Limb (tissue), 2 donors: ENCODE measurements around the gene TFAM.

Experiments used
- DNase-seq, 2 donors: peaks; one replicate each; pipeline ENCODE4 v3.0.0-alpha.2; 2016; ENCODE audit errors: extremely low spot score in 2 of 2

TFAM gene

DNA sequence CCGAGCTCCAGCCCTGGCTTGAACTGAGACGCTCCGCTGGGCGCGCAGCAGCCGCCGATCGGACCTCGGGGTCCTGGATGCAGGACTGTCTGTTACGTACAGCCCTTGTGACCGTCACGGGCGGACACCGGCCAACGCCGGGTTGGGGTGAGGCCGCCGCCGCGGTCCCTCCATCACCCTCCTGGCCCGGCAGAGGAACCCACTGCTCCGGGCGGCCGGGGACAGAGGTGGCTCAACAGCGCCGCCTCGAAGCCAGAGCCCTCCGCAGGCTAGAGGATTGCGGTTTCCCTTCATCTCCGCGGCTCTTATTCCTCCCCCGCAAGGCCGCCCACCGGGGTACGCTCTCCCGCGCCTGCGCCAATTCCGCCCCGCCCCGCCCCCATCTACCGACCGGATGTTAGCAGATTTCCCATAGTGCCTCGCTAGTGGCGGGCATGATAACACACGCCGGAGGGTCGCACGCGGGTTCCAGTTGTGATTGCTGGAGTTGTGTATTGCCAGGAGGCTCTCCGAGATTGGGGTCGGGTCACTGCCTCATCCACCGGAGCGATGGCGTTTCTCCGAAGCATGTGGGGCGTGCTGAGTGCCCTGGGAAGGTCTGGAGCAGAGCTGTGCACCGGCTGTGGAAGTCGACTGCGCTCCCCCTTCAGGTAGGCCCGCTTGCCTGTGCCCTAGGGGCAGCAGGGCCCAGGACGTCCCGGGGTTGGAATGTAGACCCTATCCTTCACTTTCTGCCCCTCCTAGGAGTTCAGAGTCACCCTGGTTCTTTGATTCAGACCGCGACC is at the start of gene TFAM:
Gene TFAM, plus strand, starts transcription at position 412 of the 785 bp plus-strand sequence. Its CDS starts 138 bp downstream, at position 550.
- peak; percentile 93 to 99 for DNase-seq

DNA sequence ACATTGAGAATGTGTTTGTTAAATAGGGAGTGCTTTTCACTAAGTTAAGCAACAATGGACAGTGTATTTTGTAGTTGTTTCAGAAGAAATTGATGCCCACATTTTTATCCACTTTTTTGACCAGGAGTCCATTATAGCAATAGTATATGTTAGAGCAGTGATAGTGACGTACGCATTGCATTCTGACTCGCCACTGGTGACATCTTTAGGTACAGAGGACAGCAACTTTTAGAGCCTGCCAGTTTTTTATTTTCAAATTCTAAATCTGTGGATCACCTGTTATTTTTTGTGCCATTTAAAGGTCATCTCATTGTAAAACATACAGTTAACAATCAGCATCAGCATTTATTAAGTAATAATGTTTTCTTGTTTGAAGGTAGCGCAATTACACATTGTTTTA is 49.0 kb upstream of the TFAM start:
- no peak for DNase-seq

DNA sequence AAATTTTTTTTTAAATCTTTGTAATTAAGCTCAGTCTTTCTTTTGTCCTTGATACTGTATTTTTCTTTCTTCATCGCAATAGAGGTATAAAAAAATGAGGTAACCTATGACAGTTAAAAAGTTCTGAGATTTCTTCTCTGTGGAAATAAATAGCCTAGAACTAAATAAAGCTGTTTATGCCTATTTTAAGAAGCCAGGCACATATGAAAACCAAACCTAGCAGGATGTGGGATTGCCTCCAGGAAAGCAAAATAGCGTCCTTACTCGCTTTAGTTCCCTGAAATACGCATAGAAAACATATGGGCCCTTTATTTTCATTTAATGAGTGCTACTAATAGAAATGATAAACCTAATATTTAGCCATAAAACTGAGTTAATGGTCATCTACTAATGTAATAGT is 43.8 kb upstream of the TFAM start:
- DNase-seq: no peak

DNA sequence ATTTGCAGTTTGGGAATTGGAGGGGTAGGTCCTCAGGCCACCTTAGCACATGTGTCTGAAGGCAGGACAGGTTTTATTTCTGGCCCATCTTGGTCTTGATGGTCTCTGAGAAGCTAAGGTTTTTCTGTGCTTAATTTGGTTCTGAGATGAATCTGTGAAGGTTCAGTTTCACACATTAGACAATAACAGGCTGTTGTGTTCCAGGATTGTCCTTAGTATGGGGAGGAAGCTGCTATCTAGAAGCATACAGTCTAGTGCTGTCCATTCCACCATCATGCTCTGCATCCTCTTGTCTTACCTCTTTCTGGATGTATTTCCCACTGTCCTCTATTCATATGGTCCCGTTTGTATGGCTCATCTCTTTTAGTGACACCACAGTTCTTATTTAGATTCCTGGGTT is 43.3 kb upstream of the TFAM start:
- no peak for DNase-seq

DNA sequence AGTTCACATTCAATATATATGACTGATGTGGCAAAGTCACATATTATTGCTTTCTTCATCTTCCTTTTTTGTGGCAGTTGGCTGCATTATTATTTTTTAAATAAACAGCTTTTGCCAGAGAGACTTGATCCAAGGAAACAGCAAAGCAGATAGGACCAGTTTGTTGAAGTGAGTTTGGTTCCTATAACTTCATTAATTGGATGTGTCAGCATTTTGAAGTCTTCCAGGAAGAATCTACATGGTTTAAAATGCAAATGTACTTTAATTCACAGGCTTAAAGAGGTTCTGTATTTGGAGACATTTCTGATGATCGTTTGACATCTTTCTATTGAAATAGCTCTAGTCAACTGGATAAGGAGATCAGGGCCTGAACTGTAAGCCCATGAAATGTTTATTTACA is 37.2 kb upstream of the TFAM start:
- DNase-seq: no peak

DNA sequence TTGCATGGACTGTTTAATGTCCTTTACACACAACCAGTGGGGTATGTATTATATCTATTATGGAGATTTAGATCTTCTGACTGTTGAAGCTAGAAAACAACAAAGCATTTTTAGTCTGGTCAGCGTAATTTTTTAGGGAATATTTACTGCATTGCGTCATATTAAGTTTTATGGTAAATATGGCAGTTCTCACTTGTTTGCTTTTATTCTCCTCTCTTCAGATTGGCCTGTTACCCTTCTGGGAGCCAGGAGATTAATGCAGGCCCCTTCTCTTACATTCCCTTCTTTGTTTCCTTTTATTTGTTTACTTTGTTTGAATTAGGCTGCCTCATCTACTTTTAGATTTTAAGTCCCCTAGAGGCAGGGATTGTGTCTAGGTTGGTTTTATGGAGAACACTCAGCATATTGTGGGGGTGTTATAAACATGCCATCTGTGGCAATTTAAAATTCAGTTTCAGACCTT is 36.6 kb upstream of the TFAM start:
- no peak for DNase-seq

DNA sequence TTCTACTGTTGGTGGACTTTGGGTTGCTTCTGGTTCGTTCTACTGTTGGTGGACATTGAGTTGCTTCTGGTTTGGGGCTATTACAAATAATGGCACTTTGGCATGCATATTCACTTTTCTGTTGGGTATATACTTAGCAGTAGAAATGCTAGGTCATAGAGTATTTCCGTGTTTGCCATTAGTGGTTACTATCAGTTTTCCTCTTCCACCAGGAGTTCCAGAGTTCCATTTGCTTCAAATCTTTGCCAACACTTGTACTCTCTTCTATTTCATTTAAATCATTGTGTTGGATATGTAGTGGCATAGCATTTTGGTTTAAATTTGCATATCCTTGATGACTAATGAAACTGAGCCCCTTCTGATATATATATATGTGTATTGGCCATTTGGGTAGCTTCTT is 35.2 kb upstream of the TFAM start:
- no peak for DNase-seq

DNA sequence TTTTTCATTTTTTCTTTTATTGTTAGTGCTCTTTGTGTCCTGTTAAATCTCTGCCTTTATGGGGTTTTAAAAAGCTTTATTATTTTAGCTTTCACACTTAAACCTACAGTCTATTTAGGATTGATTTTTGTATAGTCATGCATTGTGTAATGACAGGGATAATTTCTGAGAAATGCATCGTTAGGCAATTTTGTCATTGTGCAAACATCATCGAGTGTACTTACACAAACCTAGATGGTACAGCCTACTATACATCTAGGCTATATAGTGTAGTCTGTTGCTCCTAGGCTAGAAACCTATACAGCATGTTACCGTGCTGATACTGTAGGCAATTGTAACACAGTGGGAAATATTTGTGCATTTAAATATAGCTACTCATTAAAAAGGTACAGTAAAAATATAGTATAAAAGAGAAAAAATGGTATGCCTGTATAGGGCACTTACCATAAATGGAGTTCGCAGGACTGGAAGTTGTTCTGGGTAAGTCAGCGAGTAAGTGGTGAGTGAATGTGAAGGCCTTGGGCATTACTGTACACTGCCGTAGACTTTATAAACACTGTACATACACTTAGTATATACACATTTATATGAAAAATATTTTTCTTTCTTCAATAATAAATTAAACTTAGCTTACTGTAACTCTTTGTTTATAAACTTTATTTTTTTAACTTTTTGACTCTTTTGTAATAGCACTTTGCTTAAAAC is 34.4 kb upstream of the TFAM start:
- DNase-seq: no peak

DNA sequence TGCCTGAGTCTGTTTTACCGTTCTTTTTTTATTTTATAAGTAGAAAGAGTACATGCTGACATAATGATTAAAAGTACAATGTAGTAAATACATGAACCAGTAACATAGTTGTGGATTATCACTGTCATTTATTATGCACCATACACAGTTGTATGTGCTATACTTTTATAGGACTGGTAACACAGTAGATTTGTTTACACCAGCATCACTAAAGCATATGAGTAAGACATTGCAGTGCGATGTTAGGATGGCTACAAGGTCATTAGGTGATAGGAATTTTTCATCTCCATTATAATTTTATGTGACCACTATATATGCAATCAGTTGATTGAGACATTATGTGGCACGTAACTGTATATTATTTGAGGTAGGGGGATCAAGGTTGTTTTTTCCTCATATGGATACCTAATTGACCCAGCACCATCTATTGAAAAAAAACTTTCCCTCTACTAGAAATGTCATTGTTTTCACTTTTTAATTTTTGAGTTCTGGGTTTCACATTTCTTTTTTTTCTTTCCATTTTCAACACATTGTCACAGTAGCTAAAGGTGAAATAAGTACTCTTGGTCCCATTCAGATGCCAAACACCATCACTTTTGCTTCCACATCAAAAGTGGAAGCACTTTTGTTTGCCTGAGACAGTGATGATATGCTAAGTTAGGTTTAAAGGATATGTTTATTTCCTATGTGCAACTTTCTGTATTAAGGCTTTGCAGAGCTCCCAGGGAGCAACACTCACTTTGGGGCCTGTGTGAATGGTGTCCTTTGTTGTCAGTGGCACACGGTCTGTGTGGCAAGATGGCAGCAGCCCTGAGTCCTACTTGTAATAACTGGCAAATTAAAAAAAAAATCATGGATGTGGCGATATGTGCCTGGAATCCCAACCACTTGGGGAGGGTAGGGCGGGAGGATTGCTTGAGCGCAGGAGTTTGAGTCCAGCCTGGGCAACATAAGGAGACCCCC is 33.3 kb upstream of the TFAM start:
- no peak for DNase-seq

DNA sequence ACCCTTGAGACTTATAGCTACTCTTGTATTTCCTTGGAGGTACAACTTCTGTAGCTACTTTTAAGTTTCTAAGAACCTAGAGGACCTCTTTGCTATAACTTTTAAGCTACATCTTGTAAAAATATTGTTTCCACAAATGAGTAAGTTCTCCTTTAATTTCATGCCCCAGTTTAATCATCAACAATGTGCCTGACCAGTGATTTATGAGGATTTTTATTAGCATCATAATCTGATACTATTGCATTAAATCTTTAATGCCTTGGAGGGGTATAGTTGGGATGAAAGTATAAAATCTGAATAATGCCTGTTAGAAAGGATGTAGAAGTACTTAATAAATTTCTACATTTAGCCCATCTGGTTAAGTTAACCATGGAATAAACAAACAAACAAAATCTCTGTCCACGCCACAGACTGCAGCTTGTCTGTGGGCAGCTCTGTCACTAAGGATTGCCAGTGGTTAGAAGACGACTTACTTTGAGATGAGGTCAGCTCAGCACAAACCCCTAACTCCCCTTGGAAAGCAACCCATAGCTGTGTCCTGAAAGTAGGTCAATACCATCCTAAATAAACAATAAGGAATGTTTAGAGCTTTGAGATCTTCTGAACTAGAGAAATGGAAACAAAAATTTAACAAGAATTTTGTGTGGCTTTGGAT is 32.1 kb upstream of the TFAM start:
- DNase-seq: no peak

DNA sequence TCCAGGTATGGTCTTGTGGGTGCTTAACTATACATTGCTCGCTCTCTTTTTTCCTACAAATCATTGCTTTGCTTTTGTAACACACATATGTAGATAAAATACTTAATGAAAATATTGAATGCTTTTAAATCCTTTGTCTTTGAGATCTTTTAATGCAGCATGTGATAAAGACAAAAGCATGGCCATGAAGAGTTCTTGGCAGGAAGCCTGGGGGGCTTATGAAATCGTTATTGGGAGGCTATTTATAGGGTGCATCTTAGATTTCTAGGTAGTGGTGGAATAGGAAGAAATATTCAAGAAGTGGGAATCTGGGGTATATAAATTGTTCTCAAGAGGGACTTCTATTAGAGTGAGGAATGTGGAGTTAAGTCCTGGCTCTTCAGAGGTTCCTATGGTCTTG is 28.5 kb upstream of the TFAM start:
- DNase-seq: no peak

DNA sequence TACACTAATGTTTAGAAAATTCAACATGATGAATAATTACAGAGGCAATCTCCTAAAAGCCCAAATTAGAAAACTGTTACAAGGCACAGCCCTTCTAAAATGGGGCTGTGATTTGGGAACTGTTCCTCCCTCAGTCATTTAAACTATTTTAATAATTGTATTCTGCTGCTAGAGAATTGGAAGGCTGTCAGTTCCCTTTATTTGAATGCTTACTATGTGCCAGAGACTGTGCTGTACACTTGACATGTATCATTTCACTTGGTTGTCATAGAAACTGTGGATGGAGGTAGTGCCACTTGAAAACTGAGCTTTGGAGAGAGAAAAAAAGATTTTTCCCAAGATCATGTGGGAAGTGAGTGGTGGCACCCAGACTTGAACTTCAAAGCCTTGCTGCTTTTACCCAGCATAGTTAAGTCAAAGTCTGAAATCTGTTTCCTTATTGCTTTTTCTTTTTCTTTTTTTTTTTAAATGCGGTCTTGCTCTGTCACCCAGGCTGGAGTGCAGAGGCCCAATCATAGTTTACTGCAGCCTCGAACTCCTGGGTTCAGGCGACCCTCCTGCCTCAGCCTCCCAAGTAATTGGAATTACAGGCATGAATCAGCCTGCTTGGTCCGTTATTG is 26.8 kb upstream of the TFAM start:
- no peak for DNase-seq

DNA sequence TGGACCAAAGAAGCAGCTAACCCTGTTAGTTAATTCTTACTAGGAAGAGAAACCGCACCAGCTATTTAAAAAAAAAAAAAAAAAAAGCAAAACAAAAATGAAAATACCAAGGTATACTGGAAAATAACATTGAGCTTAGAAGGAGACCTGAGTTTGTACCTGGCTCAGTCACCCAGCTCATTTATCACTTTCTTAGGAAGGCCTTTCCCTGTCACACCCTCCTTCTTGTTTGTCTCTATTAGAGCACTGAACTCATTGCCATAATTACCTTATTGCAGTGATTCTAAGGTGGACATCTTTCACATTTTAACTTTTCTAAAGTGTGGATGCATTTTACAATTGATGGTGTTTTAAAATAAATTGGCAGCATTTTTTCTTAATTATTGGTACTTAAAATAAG is 26.3 kb upstream of the TFAM start:
- DNase-seq: no peak

DNA sequence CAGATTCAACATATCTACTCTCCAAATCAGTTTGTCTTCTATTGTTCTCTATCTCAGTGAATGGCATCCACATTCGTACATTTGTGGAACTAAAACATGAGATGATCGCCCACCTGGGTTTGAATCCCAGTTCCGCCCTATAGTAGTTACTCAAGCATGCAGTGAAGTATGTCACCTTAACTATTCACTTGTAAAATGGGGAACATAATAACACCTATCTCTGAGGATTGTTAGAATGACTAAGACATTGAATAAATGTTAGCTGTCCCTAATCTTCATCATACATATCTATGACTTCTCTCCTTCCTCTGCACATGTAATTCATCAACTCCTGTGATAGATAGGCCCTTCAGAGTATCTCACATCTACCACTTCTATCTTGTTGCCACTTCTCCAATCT is 25.7 kb upstream of the TFAM start:
- DNase-seq: no peak

DNA sequence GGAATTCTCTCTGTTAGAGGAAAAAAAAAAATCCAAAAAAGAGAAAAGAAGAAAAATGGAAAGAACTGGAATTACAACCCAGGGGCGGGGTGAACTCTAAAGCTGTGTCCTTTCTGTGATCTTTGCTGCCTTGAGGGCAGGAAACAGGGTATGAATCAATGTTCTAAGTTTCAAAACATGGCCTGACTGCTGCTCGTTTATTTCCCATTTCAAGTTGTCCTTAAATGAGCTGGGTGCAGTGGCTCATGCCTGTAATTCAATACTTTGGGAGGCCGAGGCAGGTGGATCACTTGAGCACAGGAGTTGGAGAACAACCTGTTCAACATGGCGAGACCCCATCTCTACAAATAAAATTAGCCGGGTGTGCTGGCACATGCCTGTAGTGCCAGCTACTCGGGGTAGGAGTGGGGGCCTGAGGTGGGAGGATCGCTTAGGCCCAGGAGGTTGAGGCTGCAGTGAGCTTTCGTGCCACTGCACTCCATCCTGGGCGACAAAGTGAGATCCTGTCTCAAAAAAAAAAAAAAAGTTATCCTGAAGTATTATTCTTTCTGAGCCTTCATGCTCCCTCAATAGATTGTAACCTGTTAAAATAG is 24.7 kb upstream of the TFAM start:
- no peak for DNase-seq

DNA sequence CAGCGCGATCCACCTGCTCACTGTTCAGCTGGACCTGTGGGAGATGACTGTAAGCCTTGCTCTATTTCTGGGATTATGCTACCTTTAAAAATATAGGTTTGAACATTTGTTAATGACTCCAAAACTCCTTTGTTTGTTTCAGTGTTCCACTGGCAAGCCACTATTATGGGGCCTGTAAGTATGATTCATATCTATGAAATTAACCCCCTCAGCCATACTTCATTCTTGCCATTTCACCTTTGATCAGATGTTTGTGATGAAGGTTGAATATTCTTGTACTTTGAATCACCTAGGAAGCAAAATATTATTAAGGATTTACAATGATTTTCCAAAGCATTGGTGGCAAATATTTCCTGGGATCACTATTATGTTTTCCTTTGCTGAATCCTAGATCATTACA is 23.9 kb upstream of the TFAM start:
- DNase-seq: no peak

DNA sequence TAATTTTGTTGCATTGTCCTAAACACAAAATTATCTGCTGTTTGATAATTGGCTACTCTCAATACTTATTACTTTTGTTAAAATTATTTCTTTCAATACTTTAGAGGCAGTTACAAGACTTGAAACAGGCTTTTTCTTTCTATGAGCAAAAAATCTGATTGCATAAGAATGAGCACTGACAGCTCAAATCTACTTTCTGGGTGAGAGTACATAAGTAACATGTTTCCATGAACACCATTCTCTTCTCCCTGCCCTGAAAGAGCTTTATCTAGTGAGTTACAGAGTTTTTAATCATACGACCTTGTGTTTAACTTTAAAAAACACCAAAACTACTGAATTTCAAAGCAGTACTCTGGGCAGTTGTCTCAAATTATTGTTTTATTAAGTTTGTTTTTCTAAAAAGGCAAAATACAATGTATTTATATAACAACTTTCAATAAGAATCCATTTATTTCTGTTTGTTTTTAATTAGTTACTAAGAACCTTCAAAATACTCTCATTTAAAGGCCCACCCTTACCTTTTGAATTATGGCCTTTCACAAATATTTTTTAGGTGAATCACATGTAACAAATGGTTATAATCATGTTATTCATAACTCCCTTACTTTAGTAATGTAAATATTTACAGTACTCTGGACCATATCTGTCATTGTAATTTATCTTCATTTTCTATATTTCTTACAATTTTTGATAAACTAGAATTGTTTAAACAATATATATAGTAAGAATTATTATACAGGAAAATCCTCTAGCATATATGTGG is 23.0 kb upstream of the TFAM start:
- no peak for DNase-seq

DNA sequence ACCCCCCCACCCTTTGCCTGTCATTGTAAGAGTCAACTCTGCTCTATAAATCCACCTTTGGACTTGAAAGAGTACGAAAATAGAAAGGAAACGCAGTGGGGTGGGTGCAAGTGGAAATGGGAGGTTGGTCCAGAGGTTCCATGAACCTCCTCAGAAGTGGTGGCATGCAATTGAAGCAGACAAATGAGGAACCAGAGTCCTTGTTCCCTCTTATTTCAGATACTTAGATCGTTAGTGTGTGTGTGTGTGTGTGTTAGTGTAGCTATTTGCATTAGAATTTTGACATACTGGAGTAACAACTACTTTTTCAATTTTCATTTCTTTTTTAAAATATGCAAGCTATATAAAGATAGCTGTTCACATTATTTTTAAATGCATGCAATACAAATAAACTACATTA is 18.1 kb upstream of the TFAM start:
- DNase-seq: no peak

DNA sequence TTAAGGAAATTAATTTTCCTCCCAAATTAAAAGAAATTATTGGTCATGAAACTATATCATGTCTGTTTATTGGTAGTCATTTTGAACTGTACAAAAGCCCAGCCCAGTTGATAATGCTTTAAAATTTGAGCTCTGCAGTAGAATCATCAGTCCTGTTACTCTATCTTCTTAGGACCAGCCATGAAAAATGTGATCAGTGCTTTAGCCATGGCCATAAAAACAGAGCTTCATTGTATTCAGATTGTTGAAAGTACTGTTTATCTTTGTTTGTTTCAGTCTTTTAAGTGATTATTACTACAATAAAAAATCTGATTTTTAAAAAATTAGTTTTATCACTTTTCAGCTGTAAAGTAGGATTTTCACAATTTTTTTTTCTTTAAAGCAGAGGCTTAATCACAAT is 13.7 kb upstream of the TFAM start:
- DNase-seq: no peak
